Measurements from ENCODE around the gene ELK1.
A peak's percentile ranks its signal among the peaks of the same experiment; 100 is the strongest.
"Not testable (repeated sequence)": the region's sequence is repeated elsewhere in the genome, so short reads cannot be mapped to it uniquely, and the experiment has no call there.

ELK1 gene

DNA sequence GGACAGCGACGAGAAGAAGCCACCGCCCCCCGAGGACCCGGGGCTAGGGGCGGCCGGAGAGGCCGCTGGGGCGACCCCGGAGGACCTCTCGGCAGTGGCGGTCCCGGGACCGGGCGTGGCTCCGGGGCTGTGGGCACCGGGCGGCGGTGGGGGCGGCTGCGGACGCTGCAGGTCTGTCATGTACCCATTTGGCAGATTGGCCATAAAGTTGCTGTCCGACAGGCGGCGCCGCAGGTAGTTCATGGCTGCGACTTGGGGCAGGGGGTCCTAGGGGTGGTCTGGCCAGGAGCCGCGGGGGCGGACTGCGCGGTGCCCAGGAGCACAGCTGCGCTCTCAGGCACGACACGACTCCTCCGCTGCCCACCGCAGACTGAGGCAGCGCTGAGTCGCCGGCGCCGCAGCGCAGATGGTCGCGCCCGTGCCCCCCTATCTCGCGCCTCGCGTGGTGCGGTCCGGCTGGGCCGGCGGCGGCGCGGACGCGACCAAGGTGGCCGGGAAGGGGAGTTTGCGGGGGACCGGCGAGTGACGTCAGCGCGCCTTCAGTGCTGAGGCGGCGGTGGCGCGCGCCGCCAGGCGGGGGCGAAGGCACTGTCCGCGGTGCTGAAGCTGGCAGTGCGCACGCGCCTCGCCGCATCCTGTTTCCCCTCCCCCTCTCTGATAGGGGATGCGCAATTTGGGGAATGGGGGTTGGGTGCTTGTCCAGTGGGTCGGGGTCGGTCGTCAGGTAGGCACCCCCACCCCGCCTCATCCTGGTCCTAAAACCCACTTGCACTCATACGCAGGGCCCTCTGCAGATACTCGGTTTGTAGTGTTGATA lies 30.7 kb downstream of the ELK1 start, which contains the start of gene SYN1:
Gene SYN1, minus strand, starts transcription at position 372 of the 817 bp plus-strand sequence. Its CDS starts 129 bp downstream, at position 243.
- TF ChIP-seq JUND (IDR thresholded peaks at IDR 0.05; ENCODE audit: low read depth) = no peak
- in situ Hi-C loops (cut with HindIII; ENCODE audit: low pct_unique_long_range_greater_than_20kb, low sequenced_read_pairs) = no loop called here
- DNase-seq (ENCODE audit: low read depth in 1 of 2, low spot score in 1 of 2) = peak; percentile 90

DNA sequence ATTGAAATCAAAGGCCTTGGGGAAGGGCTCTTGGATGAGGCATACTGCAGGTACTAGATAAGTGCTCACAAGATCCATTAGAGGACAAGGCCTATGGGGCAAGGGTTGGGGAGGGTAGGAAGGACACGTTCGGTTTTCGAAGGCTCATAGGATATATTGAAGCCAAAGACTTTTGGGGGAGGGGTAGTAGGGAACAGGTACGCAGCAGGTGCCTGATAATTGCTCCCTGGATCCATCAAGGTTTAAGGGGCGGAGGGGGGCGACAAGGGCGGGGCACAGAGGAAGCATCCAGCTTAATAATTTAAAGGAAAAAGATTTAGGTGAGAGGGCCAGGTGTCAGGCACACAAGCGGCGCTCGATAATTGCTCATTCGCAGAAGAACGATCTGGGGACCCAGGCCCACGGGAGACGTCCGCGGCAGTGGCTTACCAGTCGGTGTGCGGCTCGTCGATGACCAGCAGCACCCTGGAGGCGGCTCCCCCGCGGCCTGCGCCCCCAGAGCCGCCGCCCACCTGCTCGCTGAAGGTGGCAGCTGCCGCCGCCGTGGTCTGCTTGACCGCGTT lies 31.4 kb downstream of the ELK1 start:
- no peak for DNase-seq (ENCODE audit: low read depth in 1 of 2, low spot score in 1 of 2)
- in situ Hi-C loops (cut with HindIII; ENCODE audit: low pct_unique_long_range_greater_than_20kb, low sequenced_read_pairs) = no loop called here
- TF ChIP-seq JUND (IDR thresholded peaks at IDR 0.05; ENCODE audit: low read depth) = no peak

DNA sequence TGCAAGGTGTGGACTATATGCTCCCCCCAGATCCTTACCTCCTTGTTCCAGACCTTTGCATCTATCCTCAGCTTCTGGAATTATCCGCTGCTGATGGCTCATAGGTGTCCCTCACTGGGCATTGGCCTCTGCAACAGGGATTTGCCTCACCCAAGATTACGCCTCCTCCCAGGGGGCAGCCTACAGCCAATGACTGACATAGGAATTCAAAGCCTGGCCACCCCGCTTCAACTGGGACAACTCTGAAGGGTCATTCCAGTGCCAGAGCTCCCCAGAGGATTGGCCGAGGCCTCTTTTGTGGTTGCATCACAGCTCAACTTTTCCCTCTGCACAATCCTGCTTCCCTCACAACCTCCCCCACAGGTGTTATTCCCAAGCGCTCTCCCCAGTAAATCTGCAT lies 35.7 kb downstream of the ELK1 start:
- TF ChIP-seq JUND (IDR thresholded peaks at IDR 0.05; ENCODE audit: low read depth) = no peak
- no peak for DNase-seq (ENCODE audit: low read depth in 1 of 2, low spot score in 1 of 2)
- in situ Hi-C loops (cut with HindIII; ENCODE audit: low pct_unique_long_range_greater_than_20kb, low sequenced_read_pairs) = no loop called here

DNA sequence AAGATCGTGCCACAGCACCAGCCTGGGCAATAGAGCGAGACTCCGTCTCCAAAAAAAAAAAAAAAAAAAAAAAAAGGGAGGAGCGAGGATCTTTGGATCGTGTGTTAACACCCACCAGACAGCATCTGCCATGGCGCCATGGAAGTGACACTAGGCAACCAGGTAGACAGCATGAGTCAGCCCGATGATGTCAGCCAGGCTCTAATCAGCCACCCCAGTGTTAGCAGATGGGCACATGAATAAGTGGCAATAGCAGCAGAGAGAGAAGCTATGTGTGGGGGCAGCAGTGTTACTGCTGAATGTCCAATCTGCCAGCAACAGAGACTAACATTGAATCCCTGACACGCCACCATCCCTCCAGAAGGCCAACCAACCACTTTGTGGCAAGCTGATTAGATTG lies 37.3 kb downstream of the ELK1 start:
- TF ChIP-seq JUND (IDR thresholded peaks at IDR 0.05; ENCODE audit: low read depth) = no peak
- in situ Hi-C loops (cut with HindIII; ENCODE audit: low pct_unique_long_range_greater_than_20kb, low sequenced_read_pairs) = no loop called here
- DNase-seq (ENCODE audit: low read depth in 1 of 2, low spot score in 1 of 2) = no peak

DNA sequence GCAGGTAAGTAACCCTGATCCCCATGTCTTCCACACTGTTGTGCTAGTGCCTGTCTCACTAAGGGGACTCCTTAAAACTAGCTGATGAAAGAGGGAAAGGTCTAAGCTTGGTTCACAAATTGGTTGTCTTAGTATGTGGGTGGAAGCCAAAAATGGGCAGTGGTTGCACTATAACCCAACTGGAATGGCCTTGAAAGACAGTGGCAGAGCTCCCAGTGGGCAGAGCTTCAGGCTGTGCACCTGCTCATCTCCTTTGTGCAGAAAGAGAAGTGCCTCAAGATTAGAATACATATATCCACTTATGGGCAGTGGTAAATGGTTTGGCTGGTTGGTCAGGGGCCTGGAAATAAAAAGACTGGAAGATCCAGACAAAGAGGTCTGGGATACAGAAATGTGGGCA lies 37.9 kb downstream of the ELK1 start:
- no peak for DNase-seq (ENCODE audit: low read depth in 1 of 2, low spot score in 1 of 2)
- in situ Hi-C loops (cut with HindIII; ENCODE audit: low pct_unique_long_range_greater_than_20kb, low sequenced_read_pairs) = no loop called here
- TF ChIP-seq JUND (IDR thresholded peaks at IDR 0.05; ENCODE audit: low read depth) = no peak

DNA sequence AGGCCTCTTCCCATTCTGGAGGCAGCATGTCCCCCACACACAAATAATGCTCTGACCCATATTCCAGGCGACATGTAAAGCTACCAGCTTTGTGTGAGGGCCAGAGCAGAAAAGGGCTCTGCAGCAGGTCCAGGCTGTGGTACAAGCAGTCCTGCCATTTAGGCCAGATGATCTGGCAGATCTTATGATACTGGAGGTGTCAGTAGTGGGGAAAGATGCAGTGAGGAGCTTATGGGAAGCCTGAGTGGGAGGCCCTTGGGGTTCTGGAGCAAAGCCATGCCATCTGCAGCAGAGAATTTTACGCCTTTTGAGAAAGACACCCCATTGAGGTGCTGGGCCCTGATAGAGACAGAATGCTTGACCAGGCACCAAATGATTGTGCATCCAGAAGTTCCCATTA lies 38.4 kb downstream of the ELK1 start:
- DNase-seq (ENCODE audit: low read depth in 1 of 2, low spot score in 1 of 2) = no peak
- in situ Hi-C loops (cut with HindIII; ENCODE audit: low pct_unique_long_range_greater_than_20kb, low sequenced_read_pairs) = no loop called here
- no peak for TF ChIP-seq JUND (IDR thresholded peaks at IDR 0.05; ENCODE audit: low read depth)

DNA sequence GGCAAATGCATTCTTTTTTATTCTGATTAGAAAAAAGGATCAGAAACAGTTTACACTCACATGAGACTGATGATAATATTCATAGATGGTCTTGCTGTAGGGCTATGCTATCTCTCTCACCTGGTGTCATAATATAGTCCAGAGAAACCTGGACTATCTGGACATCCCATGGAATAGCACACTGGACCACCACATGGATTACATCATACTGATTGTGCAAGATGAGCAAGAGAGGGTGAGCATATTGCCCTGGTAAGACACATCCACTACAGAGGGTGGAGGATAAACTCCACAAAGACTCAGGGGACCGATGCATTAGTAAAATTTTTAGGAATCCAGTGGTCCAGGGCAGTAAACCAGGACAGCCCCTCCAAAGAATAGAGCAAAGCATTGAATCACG lies 38.9 kb downstream of the ELK1 start:
- TF ChIP-seq JUND (IDR thresholded peaks at IDR 0.05; ENCODE audit: low read depth) = no peak
- DNase-seq (ENCODE audit: low read depth in 1 of 2, low spot score in 1 of 2) = no peak
- in situ Hi-C loops (cut with HindIII; ENCODE audit: low pct_unique_long_range_greater_than_20kb, low sequenced_read_pairs) = no loop called here

DNA sequence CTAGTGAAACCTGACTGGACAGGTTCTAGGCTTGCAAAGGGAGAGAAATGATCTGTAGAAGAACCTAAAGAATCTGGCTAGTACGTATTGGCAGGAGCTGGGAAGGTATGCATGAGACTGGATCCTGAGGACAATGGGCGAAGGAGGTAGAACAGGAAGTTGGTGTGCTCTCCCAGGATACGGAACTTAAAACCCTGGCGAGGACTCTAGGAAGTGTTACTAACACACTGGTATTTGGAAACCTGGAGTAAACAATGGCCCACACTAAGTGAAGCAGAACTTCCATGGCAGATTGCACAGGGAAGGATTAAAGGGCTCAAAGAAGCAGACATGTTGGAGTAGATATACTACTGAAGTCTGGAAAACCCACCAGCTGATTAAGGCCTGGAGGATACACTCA lies 39.9 kb downstream of the ELK1 start:
- no peak for DNase-seq (ENCODE audit: low read depth in 1 of 2, low spot score in 1 of 2)
- no peak for TF ChIP-seq JUND (IDR thresholded peaks at IDR 0.05; ENCODE audit: low read depth)
- in situ Hi-C loops (cut with HindIII; ENCODE audit: low pct_unique_long_range_greater_than_20kb, low sequenced_read_pairs) = no loop called here

DNA sequence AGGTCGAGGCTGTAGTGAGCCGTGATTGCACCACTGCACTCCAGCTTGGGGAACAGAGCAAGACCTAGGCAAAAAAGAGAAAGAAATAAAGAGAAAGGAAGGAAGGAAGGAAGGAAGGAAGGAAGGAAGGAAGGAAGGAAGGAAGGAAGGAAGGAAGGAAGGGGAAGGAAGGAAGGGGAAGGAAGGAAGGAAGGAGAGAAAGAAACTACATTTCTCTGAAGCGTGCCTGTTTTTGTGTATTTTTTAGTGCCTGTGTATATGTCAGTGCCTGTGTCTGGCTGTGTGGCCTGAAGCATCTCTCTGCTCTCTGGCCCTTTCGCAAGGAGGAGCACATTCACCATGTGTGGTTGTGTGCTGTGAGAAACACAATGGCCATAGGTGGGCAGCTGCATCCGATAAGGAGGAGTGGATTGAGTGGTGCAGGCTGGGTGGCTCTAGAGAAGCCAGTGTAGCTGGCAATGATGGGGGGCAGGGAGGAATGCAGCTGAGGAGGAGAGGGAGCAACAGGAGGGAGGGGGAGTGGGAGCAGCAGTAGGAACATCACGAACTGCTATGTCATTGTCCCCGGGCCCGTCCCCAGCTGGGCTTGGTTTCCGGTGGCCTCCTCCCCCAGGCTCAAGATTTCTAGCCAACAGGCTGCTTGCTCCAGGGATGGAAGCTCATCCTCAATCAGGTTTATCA lies 42.1 kb downstream of the ELK1 start:
- in situ Hi-C loops (cut with HindIII; ENCODE audit: low pct_unique_long_range_greater_than_20kb, low sequenced_read_pairs) = no loop called here
- TF ChIP-seq JUND (IDR thresholded peaks at IDR 0.05; ENCODE audit: low read depth) = no peak
- no peak for DNase-seq (ENCODE audit: low read depth in 1 of 2, low spot score in 1 of 2)

DNA sequence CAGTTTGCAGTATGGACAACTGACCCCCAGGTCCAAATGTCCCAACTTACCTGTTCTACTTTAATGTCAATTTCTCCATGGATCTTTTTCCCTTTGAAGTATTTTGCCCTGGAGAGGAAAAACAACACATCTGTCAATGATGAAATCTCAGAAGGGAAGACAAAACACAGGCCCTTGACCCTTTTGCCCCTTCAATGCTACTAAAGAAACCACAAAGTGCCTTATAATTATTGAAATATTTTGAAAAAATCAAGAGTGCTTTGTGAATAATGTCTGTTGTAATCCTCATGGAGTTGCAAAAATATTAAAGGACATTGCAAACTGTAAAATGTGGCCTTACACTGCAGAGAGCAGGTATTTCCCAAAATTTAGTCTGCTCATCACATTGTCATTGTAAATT lies 43.3 kb downstream of the ELK1 start:
- in situ Hi-C loops (cut with HindIII; ENCODE audit: low pct_unique_long_range_greater_than_20kb, low sequenced_read_pairs) = no loop called here
- TF ChIP-seq JUND (IDR thresholded peaks at IDR 0.05; ENCODE audit: low read depth) = no peak
- no peak for DNase-seq (ENCODE audit: low read depth in 1 of 2, low spot score in 1 of 2)

DNA sequence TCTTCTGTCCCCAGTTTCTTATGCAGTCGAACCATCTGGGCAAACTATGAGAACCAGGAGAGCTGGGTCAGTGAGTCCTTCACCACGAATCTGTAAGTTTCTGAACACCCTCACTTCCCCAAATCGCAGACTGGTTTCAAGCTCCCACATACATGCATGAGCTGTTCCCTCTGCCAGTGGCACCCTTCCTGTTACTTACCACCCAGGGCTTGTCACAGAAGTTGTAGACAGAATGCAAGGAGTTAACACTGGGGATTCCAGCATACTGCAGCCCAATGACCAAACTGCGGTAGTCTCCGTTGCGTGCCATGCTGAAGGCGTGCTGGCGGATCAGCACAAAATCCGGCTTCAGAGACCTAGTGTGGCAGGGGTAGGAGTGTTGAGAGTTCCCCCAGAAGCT lies 45.3 kb downstream of the ELK1 start:
- in situ Hi-C loops (cut with HindIII; ENCODE audit: low pct_unique_long_range_greater_than_20kb, low sequenced_read_pairs) = no loop called here
- no peak for DNase-seq (ENCODE audit: low read depth in 1 of 2, low spot score in 1 of 2)
- TF ChIP-seq JUND (IDR thresholded peaks at IDR 0.05; ENCODE audit: low read depth) = no peak

DNA sequence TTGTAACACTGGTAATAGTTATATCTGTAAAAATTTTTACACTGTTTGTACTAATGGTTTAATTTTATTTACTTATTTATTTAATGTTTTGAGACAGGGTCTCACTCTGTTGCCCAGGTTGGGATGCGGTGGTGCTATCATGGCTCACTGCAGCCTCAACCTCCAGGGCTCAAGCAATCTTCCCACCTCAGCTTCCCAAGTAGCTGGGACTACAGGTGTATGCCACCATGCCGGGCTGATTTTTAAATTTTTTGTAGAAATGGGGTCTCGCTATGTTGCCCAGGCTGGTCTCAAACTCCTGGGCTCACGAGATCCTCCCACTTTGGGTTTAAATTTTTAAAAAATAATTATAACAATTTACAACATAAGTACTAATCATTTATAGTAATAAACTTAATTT lies 47.2 kb downstream of the ELK1 start:
- DNase-seq (ENCODE audit: low read depth in 1 of 2, low spot score in 1 of 2); in situ Hi-C loops (cut with HindIII; ENCODE audit: low pct_unique_long_range_greater_than_20kb, low sequenced_read_pairs): not testable (repeated sequence)

DNA sequence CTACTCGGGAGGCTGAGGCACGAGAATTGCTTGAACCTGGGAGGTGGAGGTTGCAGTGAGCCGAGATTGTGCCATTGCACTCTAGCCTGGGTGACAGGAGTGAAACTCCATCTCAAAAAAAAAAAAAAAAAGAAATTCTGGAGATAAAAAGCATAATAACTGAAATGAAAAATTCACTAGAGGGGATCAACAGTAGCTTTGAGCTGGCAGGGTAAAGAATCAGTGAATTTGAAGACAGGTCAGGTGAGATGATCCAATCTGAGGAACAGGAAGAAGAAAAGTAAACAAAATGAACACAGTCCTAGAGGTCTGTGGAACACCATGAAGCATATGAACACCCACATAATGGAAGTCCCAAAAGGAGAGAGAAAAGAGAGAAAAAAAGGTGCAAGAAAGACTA lies 53.1 kb downstream of the ELK1 start:
- no peak for DNase-seq (ENCODE audit: low read depth in 1 of 2, low spot score in 1 of 2)
- no peak for TF ChIP-seq JUND (IDR thresholded peaks at IDR 0.05; ENCODE audit: low read depth)
- in situ Hi-C loops (cut with HindIII; ENCODE audit: low pct_unique_long_range_greater_than_20kb, low sequenced_read_pairs) = no loop called here

Data from T47D (cell line).